C4-2B (cell line): Measurements from ENCODE around the gene NFYC.

Experiments used
- CTCF ChIP-seq: fragments of 450-650 bp; conservative IDR thresholded peaks from 2 replicates; pipeline ENCODE4 v1.5.1; 2017; ENCODE audit warnings: mild to moderate bottlenecking
- ZFX ChIP-seq: fragments of 450-650 bp; IDR thresholded peaks from 2 replicates; pipeline ENCODE4 v1.6.1; 2017

- TF ChIP-seq CTCF (no peak), ZFX (no peak)
Observed at GRCh38 chr1:40783001-40783905, 91.7 kb downstream of the NFYC start, which contains the start of gene KCNQ4.
